ENCODE results near the gene AP1S3. TPM values are rescaled to one million over a fixed set of nuclear protein-coding genes. Genes with fewer than 3 reads are reported as not detected.

The AP1S3 gene
- total RNA-seq, 1 experiment from 2014 or later: 2.0 TPM

GRCh38 chr2:223760838-223761502 is 76.4 kb downstream of the AP1S3 start:
- peak; percentile 96 for DNase-seq (ENCODE audit: low read depth)

- peak; percentile 67 for DNase-seq (ENCODE audit: low read depth)
Observed at GRCh38 chr2:223759569-223760430, 77.6 kb downstream of the AP1S3 start.

GRCh38 chr2:223758131-223758840 is 79.1 kb downstream of the AP1S3 start:
- no peak for DNase-seq (ENCODE audit: low read depth)

GRCh38 chr2:223753940-223754339 is 83.4 kb downstream of the AP1S3 start:
- DNase-seq (ENCODE audit: low read depth): no peak

- DNase-seq (ENCODE audit: low read depth): no peak
Observed at GRCh38 chr2:223751012-223751411, 86.4 kb downstream of the AP1S3 start.

GRCh38 chr2:223747392-223748042 is 89.9 kb downstream of the AP1S3 start:
- no peak for DNase-seq (ENCODE audit: low read depth)

GRCh38 chr2:223746611-223747010 is 90.8 kb downstream of the AP1S3 start:
- DNase-seq (ENCODE audit: low read depth): no peak

- DNase-seq (ENCODE audit: low read depth): no peak
Observed at GRCh38 chr2:223744580-223744979, 92.8 kb downstream of the AP1S3 start.

GRCh38 chr2:223740679-223741078 is 96.7 kb downstream of the AP1S3 start:
- DNase-seq (ENCODE audit: low read depth): no peak

GRCh38 chr2:223737207-223737606 is 100.2 kb downstream of the AP1S3 start:
- DNase-seq (ENCODE audit: low read depth): no peak

GRCh38 chr2:223736488-223736887 is 100.9 kb downstream of the AP1S3 start:
- no peak for DNase-seq (ENCODE audit: low read depth)

GRCh38 chr2:223735659-223736244 is 101.6 kb downstream of the AP1S3 start:
- peak; percentile 66 for DNase-seq (ENCODE audit: low read depth)

- DNase-seq (ENCODE audit: low read depth): no peak
Observed at GRCh38 chr2:223735035-223735640, 102.2 kb downstream of the AP1S3 start.

GRCh38 chr2:223734346-223734745 is 103.0 kb downstream of the AP1S3 start:
- no peak for DNase-seq (ENCODE audit: low read depth)

- no peak for DNase-seq (ENCODE audit: low read depth)
Observed at GRCh38 chr2:223732346-223732745, 105.0 kb downstream of the AP1S3 start.

GRCh38 chr2:223731503-223731902 is 105.9 kb downstream of the AP1S3 start:
- no peak for DNase-seq (ENCODE audit: low read depth)

GRCh38 chr2:223729781-223730180 is 107.6 kb downstream of the AP1S3 start:
- no peak for DNase-seq (ENCODE audit: low read depth)

- DNase-seq (ENCODE audit: low read depth): peak; percentile 78
Observed at GRCh38 chr2:223727562-223727961, 109.8 kb downstream of the AP1S3 start.

GRCh38 chr2:223725986-223726970 is 111.1 kb downstream of the AP1S3 start:
- peak; percentile 24 for DNase-seq (ENCODE audit: low read depth)

- DNase-seq (ENCODE audit: low read depth): peak; percentile 98
Observed at GRCh38 chr2:223725494-223725893, 111.9 kb downstream of the AP1S3 start.

Data from RPMI7951 (cell line).